Peyer's patch (tissue), 4 donors: ENCODE measurements around the gene ANO6.
"Not testable (repeated sequence)": the region's sequence is repeated elsewhere in the genome, so short reads cannot be mapped to it uniquely, and the experiment has no call there.

ENCODE experiments used
- CTCF ChIP-seq, 6 experiments: fragments of 450-650 bp in 4 of 6; fragments of 200-600 bp in 2 of 6; sonication (generic) in 1 of 6; IDR thresholded peaks; one replicate each; pipeline ENCODE4 v1.5.1; 2017 to 2019; ENCODE audit warnings: antibody characterized with exemption in 6 of 6, mild to moderate bottlenecking in 3 of 6, moderate library complexity in 1 of 6
- POLR2A ChIP-seq, 2 donors: fragments of 450-650 bp; IDR thresholded peaks; one replicate each; pipeline ENCODE4 v1.5.1; 2017; ENCODE audit warnings: antibody characterized with exemption in 2 of 2, mild to moderate bottlenecking in 2 of 2, moderate library complexity in 2 of 2

- not testable (repeated sequence) for TF ChIP-seq CTCF, POLR2A (IDR thresholded peaks at IDR 0.05)
Measured at GRCh38 chr12:45397499-45397898, 181.6 kb downstream of the ANO6 start.
